ENCODE measurements around the gene RPL22L1.
"Not testable (repeated sequence)": the region's sequence is repeated elsewhere in the genome, so short reads cannot be mapped to it uniquely, and the experiment has no call there.

RPL22L1 gene

DNA sequence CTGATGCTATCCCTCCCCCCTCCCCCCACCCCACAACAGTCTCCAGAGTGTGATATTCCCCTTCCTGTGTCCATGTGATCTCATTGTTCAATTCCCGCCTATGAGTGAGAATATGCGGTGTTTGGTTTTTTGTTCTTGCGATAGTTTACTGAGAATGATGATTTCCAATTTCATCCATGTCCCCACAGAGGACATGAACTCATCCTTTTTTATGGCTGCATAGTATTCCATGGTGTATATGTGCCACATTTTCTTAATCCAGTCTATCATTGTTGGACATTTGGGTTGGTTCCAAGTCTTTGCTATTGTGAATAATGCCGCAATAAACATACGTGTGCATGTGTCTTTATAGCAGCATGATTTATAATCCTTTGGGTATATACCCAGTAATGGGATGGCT lies 8.7 kb upstream of the RPL22L1 start:
- DNase-seq (ENCODE audit: low spot score), result not testable (repeated sequence)

GRCh38 chr3:170877311-170877710 lies 7.3 kb upstream of the RPL22L1 start:
- DNase-seq (ENCODE audit: low spot score), result not testable (repeated sequence)

GRCh38 chr3:170876537-170876936 lies 6.5 kb upstream of the RPL22L1 start:
- DNase-seq (ENCODE audit: low spot score), result no peak

- peak; percentile 4 for DNase-seq (ENCODE audit: low spot score)
Measured at GRCh38 chr3:170869239-170869590, 780 bp downstream of the RPL22L1 start.

DNA sequence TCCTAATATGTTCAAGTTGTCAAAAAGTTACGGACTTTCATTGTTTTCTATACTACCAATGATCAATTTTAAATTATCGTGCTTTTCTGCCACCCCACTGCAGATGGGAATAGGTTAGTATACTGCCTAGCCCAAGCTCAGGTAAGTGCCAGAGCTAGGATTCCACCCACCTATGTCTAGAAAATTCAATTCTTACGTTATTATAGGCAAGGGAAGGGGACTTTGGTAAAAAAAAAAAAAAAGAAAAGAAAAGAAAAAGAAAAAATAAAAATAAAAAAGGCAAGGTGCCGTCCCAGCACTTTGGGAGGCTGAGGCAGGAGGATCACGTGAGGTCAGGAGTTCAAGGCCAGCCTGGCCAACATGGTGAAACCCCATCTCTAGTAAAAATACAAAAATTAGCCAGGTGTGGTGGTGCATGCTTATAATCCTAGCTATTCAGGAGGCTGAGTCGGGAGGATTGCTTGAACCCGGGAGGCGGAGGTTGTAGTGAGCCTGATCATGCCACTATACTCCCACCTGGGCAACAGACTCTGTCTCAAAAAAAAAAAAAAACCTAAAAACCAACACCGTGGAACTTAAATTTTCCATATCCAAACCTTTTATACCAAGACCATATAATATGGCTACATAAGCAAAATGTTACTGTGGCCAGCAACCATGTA lies 1.3 kb downstream of the RPL22L1 start:
- DNase-seq (ENCODE audit: low spot score), result no peak

DNA sequence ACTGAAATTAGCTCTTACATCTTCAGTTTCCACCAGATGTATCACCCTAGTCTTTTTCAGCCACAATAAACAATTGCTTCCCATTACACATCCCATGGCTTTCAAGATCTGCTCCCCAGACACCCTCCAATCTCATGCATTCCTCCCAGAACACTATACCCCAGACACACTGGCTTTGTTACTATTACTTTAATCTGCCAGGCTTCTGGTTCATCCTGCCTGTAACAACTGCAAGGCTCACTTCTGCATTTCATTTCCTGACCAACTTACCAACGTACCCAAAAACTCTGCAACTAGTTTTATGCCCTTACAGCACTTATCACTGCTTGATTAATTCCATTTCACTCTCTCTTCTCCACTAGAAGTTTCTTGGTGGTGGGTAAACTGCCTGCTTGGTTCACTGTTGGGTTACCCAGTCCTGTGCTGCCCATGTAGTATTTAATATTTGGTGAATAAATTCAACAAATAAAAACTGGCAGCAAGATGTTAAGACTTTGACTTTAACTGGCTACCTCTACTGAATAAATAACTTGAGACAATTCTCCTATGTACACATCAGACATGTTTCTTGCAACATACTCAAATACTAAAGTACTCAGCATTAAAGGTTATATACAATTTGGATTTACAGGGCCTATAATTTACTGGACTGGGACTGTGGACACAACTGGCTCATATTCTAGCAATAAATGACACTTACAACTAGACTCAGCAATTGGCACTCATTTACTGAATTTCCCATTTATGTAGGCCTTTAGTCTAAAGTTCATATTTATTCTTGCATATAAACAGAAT lies 2.7 kb downstream of the RPL22L1 start:
- peak; percentile 40 for DNase-seq (ENCODE audit: low spot score)

DNA sequence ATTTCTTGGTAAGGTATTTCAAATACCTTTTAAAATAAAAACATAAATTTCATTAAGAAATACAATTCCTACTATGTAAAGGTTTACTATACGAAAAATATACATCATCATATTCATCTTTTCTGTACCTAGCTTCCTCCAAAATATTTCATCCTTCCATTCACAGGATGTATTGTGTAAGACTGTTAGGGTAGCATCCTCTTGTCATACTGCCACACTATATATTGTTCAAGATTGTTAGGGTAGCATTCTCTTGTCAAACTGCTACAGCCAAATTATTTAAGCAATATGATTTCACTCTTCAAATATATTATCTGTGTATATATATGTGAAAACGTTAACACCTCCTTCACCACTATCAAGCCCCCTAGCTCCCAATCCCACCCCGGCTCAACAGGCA lies 3.5 kb downstream of the RPL22L1 start:
- no peak for DNase-seq (ENCODE audit: low spot score)

DNA sequence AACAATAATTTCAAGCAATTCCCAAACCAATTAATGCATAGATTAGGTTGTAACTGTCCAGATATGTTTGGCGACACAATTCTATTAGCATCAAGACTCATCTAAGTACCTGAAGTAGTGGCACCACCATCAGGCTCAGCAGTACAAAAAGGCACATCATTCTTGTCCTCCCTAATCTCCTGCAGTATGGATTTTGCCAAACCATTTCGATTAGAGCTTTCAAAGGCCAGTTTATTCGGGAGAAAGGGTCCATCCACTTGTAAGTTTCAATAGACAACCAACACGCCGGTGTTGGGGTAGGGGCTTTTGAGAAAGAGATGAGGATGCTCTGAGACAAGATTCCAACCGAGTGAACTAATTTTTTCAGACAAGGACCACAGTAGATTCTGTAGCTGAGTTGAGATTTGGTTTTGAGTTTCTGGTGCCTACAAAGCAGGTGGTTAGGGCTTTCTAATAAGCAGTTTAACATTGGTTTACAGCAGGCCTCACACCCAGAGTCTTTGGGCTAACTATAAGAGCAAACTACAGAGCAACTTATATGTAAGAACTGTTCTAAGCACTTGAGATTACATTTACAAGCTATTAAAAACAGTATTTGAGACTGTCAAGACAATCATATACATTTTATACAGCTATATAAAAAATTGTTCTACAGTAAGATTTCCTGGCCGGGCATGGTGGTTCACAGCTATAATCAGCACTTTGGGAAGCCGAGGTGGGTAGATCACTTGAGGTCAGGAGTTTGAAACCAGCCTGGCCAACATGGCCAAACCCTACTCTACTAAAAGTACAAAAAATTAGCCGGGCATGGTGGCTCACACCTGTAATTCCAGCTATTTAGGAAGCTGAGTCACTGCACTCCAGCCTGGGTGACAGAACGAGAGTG lies 4.5 kb downstream of the RPL22L1 start:
- no peak for DNase-seq (ENCODE audit: low spot score)

DNA sequence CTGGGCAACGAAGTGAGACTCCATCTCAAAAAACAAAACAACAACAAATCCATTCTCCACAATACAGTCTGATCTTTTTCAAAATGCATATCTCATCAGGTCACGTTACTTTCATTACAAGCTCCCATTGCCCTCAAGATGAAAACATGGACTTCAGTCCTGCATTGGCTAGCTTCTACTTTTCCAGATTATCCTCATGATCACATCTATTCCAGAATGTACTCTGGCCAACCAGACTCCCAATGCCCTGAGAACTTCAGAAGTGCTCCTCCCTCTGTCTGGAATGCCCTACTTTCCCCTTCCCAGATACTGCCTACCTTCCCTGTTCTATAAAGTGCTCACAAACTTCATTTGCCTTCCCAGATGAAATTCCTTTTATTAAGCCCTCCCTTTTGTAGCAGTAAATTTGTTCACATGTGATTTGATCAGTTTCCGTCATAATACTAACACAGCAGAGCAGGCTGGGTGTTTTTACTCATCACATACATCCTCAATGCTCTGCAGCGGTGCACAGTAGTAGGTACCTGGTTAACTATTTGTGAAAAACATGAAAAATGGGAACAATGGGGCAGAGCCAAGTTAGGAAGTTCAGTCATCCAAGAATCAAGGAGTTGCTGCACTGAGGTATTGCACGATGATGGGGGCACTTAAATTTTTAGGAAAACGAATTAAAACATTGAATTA lies 5.3 kb downstream of the RPL22L1 start:
- no peak for DNase-seq (ENCODE audit: low spot score)

- DNase-seq (ENCODE audit: low spot score), result no peak
Measured at GRCh38 chr3:170863816-170864215, 6.2 kb downstream of the RPL22L1 start.

- no peak for DNase-seq (ENCODE audit: low spot score)
Measured at GRCh38 chr3:170862618-170863374, 7.2 kb downstream of the RPL22L1 start.

DNA sequence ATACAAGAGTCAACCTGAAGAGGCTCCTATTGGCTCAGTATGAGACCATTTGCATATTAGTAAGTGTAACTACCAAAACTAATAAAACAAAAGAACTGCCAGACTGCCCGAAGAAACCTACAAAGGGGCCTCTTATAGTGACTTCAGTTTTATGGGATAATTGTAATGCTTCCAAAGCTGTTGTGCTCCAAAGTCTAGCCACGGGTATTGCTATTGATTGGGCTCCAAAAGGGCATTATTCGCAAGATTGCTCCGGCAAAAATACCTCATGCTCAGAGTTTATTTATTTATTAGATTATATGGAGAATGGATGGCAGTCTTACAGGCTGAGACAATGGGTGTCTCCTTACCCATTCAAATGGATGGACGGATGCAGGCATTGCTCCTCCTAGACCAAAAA lies 11.4 kb downstream of the RPL22L1 start:
- no peak for DNase-seq (ENCODE audit: low spot score)

GRCh38 chr3:170852324-170852723 lies 17.7 kb downstream of the RPL22L1 start:
- no peak for DNase-seq (ENCODE audit: low spot score)

DNA sequence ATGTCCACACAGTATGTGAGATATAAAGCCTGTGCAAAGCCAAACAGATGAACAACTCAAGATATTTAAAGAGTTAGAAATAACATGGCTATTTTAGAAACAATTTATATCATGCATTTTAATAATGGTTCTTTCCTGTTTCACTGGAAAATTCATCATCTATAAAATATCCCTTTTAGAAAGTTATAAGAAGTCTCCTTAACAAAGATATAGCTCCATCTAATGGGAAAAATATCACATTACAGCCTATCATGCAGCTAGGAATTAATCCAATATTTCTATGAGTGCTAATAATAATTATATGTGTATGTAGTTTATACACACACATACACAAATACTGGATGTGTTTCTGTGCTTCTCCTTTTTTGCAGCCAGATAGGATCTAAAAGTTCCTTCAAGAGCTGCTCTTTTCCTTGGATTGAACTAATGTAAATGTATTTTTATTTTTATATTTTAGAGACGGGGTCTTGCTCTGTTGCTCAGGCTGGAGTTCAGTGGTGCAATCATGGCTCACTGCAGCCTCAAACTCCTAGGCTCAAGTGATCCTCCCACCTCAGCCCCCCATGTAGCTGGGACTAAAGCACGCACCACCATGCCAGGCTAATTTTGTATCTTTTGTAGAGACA lies 21.6 kb downstream of the RPL22L1 start:
- DNase-seq (ENCODE audit: low spot score), result no peak

- no peak for DNase-seq (ENCODE audit: low spot score)
Measured at GRCh38 chr3:170844377-170844776, 25.6 kb downstream of the RPL22L1 start.

GRCh38 chr3:170840291-170840859 lies 29.6 kb downstream of the RPL22L1 start:
- no peak for DNase-seq (ENCODE audit: low spot score)

- DNase-seq (ENCODE audit: low spot score), result no peak
Measured at GRCh38 chr3:170839518-170840100, 30.4 kb downstream of the RPL22L1 start.

DNA sequence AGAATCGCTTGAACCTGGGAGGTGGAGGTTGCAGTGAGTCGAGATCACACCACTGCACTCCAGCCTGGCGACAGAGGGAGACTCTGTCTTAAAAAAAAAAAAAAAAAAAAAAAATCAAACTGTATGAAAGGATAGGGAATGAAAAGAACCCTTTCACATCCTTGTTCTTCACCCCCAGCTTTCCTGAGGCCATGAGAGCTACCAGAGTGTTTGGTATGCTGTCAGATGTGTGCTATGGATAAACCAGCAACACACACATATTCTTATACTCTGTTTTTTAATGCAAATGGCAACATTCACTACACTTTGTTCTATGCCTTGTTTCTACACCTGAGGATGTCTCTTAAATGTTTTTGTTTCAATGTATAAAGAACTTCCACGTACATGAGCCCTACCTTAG lies 33.5 kb downstream of the RPL22L1 start:
- DNase-seq (ENCODE audit: low spot score), result no peak

GRCh38 chr3:170835336-170835735 lies 34.7 kb downstream of the RPL22L1 start:
- no peak for DNase-seq (ENCODE audit: low spot score)

DNA sequence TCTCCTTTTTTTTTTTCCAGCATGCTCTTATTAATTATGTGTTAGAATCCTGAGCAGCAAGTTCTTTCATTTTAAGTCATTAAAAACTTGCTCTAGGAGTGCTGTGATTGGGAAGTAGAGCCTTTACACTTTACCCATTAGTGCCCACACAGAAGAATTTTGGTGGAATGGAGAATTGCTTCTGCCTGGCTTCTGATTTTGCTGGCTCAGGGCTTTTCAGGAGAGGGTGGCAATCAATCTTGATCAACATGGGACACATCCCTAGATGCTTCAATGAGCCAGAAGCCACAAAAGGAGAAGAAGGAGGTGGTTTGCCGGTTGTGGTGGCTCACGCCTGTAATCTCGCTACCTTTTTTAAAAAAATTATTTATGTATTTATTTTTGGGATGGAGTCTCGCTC lies 39.4 kb downstream of the RPL22L1 start:
- DNase-seq (ENCODE audit: low spot score), result no peak
